GM12872 (cell line): Measurements from ENCODE around the gene HUNK.

Experiments used
- CTCF ChIP-seq: IDR thresholded peaks from 3 replicates; pipeline ENCODE4 v1.5.1; 2011; ENCODE audit warnings: low read depth, mild to moderate bottlenecking, low read length, moderate library complexity; ENCODE audit not compliant: insufficient read depth

The HUNK gene

DNA sequence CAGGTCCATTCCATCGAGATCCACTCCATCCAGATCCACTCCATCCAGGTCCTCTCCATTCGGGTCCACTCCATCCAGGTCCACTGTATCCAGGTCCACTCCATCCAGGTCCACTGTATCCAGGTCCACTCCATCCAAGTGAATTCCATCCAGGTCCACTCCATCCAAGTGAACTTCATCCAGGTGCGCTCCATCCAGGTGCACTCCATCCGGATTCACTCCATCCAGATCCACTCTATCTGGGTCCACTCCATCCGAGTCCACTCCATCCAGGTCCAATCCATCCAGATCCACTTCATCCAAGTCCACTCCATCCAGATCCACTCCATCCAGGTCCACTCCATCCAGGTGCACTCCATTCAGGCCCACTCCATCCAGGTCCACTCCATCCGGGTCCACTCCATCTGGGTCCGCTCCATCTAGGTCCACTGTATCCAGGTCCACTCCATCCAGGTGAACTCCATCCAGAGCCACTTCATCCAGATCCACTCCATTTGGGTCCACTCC is 157.4 kb downstream of the HUNK start:
- TF ChIP-seq CTCF: no peak

GRCh38 chr21:32034850-32035249 is 162.0 kb downstream of the HUNK start:
- no peak for TF ChIP-seq CTCF

DNA sequence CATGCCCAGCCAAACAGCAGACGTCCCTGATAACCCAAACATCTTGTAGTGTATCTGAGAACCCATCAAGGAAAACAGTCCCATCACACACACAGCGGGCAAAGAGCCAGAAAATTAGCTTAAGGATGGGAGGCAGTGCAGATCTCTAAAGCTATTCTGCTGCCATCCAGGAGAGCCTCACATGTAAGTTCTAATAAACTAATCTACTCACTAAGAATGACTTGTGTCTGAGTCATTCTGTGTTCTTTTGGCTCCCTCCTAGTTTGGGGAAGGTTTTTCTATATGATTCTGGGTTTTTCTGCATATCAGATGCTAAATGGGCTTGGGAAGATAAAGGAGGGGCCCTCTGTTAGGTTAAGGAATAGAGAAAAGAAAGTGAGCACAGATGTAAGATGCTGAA is 162.8 kb downstream of the HUNK start:
- no peak for TF ChIP-seq CTCF

GRCh38 chr21:32036756-32037155 is 163.9 kb downstream of the HUNK start:
- TF ChIP-seq CTCF: no peak

DNA sequence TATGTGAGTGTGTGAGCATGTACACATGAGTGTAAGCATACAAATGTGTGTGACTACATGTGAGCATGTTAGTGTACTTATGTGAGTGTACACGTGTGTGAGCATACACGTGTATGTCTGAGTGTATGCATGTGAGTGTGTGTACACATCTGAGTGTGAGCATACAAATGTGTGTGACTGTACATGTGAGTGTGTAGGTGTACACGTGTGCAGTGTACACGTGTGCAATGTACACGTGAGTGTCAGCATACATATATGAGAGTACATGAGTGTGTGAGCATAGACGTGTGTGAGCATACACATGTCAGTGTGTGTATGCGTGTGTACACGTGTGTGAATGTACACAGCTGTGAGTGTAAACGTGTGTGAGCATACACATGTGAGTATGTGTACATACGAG is 170.6 kb downstream of the HUNK start:
- TF ChIP-seq CTCF: no peak

- no peak for TF ChIP-seq CTCF
These were observed 171.7 kb downstream of the HUNK start for GRCh38 chr21:32044205-32045180.

DNA sequence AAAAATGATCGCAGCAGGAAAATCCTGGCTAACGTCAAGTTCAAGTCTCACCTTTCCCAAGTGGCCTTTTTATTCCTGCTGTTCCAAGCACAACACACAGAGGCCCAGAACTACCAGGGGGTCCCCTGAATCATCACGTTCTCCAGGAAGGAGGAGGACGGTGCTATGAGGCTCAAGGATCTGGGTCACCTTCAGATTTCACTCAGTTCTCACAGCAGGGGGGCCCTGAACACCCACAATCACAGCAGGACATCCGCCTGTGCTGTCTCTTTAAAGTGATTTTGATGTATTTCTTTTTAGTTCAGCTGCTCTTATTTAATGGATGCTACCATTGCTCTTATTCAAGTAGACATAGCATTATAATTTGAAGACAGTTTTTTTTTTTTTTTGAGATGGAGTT is 173.4 kb downstream of the HUNK start:
- no peak for TF ChIP-seq CTCF
